Measurements from ENCODE around the gene RAB40C. TPM values are rescaled to one million over a fixed set of nuclear protein-coding genes. Genes with fewer than 3 reads are reported as not detected.

RAB40C gene
- total RNA-seq, 2 experiments from 2014 or later: 13.3 to 14.0 TPM

DNA sequence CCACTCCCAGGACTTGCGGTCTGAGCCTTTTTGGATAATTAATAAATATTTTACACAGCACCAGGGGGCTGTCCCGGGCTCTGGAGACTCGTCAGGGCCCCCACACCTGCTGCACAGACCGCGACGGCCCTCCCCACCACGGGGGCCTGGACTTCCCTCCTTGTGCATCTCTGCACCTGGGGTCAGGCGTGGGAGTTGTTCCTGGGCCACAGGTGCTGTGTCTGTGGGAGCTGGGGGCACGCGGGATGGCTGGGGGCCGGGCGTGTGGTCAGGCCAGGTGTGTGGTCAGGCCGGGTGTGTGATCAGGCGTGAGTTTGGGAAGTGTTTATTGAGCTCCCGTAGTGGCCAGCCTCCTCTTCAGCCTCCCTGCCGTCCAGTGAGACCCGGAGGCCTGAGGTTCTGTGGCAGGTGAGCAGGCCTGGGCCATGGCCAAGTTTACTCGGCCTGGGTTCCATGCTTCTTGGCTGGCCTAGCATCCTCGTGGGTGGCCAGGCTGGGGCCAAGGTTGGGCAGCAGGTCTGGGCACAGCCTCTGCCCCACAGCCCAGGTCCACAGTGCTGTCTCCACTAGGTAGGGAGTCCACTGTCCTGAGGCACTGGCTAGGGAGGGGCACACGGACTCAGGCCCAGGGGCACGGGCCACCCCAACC is 88.5 kb downstream of the RAB40C start:
- H3K9me3 Mint-ChIP-seq (ENCODE audit: low read depth): no peaks in the 10 kb centered on the region
- peaks cover 32% of the 10 kb centered on the region for H3K4me1 Mint-ChIP-seq
- H3K4me3 Mint-ChIP-seq: no peak overlapping the region
- CTCF ChIA-PET: interaction anchor here (0.9 to 2.1 kb wide), 5 partner anchors 10 to 42 kb away, joined by 4 to 9 read pairs (median 4); partner anchors contain the start of genes METTL26, RHOT2 and WDR24
- no peak overlapping the region for H3K27ac Mint-ChIP-seq
- peaks cover 6% of the 10 kb centered on the region for H3K36me3 Mint-ChIP-seq
- DNase-seq (no peak), ATAC-seq (no peak)
- peaks cover 12% of the 10 kb centered on the region for H3K27me3 Mint-ChIP-seq

Small RNA genes within 50 kb of the gene (microRNA-seq; reads per million reads assigned to microRNA genes)
- 36.6 reads per million, percentile 53 among the genes with 10 or more reads in this experiment for gene MIR3176

Other genes starting within 250 kb of the RAB40C start
- 10 to 100 TPM; 22.3 to 25.7 TPM for gene AXIN1, start 237.3 kb upstream of the RAB40C start, total RNA-seq
- 10 to 100 TPM; 89.0 to 90.7 TPM for gene MRPL28, start 219.5 kb upstream of the RAB40C start, total RNA-seq
- 10 to 100 TPM; 46.6 to 50.4 TPM for gene PGAP6, start 208.1 kb upstream of the RAB40C start, total RNA-seq
- 1 to 10 TPM; 6.7 to 7.0 TPM for gene NME4, start 192.9 kb upstream of the RAB40C start, total RNA-seq
- 1 to 10 TPM; 5.9 to 6.3 TPM for gene DECR2, start 188.2 kb upstream of the RAB40C start, total RNA-seq
- gene RAB11FIP3, start 164.4 kb upstream of the RAB40C start, total RNA-seq: 10 to 100 TPM; 25.9 to 32.1 TPM
- gene CAPN15, start 62.4 kb upstream of the RAB40C start, total RNA-seq: 100 to 1,000 TPM; 113 to 121 TPM
- not detected for gene PRR35, start 29.7 kb upstream of the RAB40C start, total RNA-seq
- 1 to 10 TPM in 1 of 2 experiments, under 1 TPM in 1; 0.94 to 1.2 TPM for gene NHLRC4, start 23.1 kb upstream of the RAB40C start, total RNA-seq
- gene PIGQ, start 20.1 kb upstream of the RAB40C start, total RNA-seq: 10 to 100 TPM; 38.8 to 41.0 TPM
- under 1 TPM; 0.12 to 0.23 TPM for gene WFIKKN1, start 40.9 kb downstream of the RAB40C start, total RNA-seq
- gene METTL26, start 46.2 kb downstream of the RAB40C start, total RNA-seq: 10 to 100 TPM; 86.7 to 92.6 TPM
- 10 to 100 TPM; 42.5 to 47.3 TPM for gene MCRIP2, start 51.8 kb downstream of the RAB40C start, total RNA-seq
- gene WDR90, start 59.3 kb downstream of the RAB40C start, total RNA-seq: 100 to 1,000 TPM in 1 of 2 experiments, 10 to 100 TPM in 1; 74.7 to 108 TPM
- gene RHOT2, start 78.1 kb downstream of the RAB40C start, total RNA-seq: 100 to 1,000 TPM; 134 to 168 TPM
- under 1 TPM; 0.37 to 0.79 TPM for gene RHBDL1, start 85.6 kb downstream of the RAB40C start, total RNA-seq
- 10 to 100 TPM; 84.2 to 87.1 TPM for gene STUB1, start 90.3 kb downstream of the RAB40C start, total RNA-seq
- 10 to 100 TPM; 30.5 to 37.1 TPM for gene JMJD8, start 94.3 kb downstream of the RAB40C start, total RNA-seq
- 10 to 100 TPM; 18.9 to 19.4 TPM for gene WDR24, start 100.3 kb downstream of the RAB40C start, total RNA-seq
- gene FBXL16, start 115.7 kb downstream of the RAB40C start, total RNA-seq: 1 to 10 TPM; 4.2 to 7.5 TPM
- 10 to 100 TPM in 1 of 2 experiments, 1 to 10 TPM in 1; 9.8 to 14.0 TPM for gene METRN, start 125.1 kb downstream of the RAB40C start, total RNA-seq
- 10 to 100 TPM; 14.8 to 21.1 TPM for gene ANTKMT, start 131.1 kb downstream of the RAB40C start, total RNA-seq
- gene CCDC78, start 136.4 kb downstream of the RAB40C start, total RNA-seq: 1 to 10 TPM; 2.5 to 2.9 TPM
- gene HAGHL, start 137.0 kb downstream of the RAB40C start, total RNA-seq: 10 to 100 TPM; 13.0 to 14.3 TPM
- gene CIAO3, start 150.9 kb downstream of the RAB40C start, total RNA-seq: 10 to 100 TPM; 34.8 to 37.0 TPM
- gene MSLN, start 170.7 kb downstream of the RAB40C start, total RNA-seq: not detected
- gene RPUSD1, start 198.3 kb downstream of the RAB40C start, total RNA-seq: 10 to 100 TPM; 27.8 to 38.0 TPM
- gene CHTF18, start 198.6 kb downstream of the RAB40C start, total RNA-seq: 100 to 1,000 TPM; 125 to 139 TPM
- not detected for gene GNG13, start 210.7 kb downstream of the RAB40C start, total RNA-seq

All from activated CD8-positive, alpha-beta memory T cell treated with anti-CD3 and anti-CD28 coated beads, Interleukin-2, amount 10 ng/mL, durations not matched to agents 7 days and 5 days (primary cell).